Colonic mucosa (tissue), 4 donors: ENCODE data around the gene KIF27. TPM values are rescaled to one million over a fixed set of nuclear protein-coding genes. Genes with fewer than 3 reads are reported as not detected.

Experiments
- DNase-seq: peaks from one replicate; pipeline ENCODE4 v3.0.0-alpha.2; 2020
- H3K27ac ChIP-seq: fragments of 200-600 bp; one replicate; pipeline ENCODE4 v1.8.0; 2021
- H3K27me3 ChIP-seq: fragments of 200-600 bp; one replicate; pipeline ENCODE4 v1.8.0; 2021
- H3K36me3 ChIP-seq: fragments of 200-600 bp; one replicate; pipeline ENCODE4 v1.8.0; 2021
- H3K4me1 ChIP-seq: fragments of 200-600 bp; one replicate; pipeline ENCODE4 v1.8.0; 2021; ENCODE audit warnings: mild to moderate bottlenecking
- H3K4me3 ChIP-seq: fragments of 200-600 bp; one replicate; pipeline ENCODE4 v1.8.0; 2021
- H3K9ac ChIP-seq, 2 donors: one replicate each; pipeline ENCODE4 v1.7.0; 2013; ENCODE audit warnings: control low read depth in 2 of 2, low read depth in 2 of 2, low read length in 2 of 2
- H3K9me3 ChIP-seq: fragments of 200-600 bp; one replicate; pipeline ENCODE4 v1.8.0; 2021
- intact Hi-C: fragments of 100-400 bp; cut with DNase I; formaldehyde crosslinking; loops from one replicate; pipeline ENCODE4 v1.14.1; 2022
- total RNA-seq, 2 donors: library from RNA; stranded (reverse); fragmentation: NEBNext Ultra II Directional in 1 of 2; extraction: Animal tissue kit (Norgen Biotek cat#: 25700) in 1 of 2; gene quantifications; one replicate each; pipeline ENCODE4 v1.2.1, GENCODE V29; 2021
- TF ChIP-seq, protein P1 (sequence below): fragments of 200-600 bp; IDR thresholded peaks from one replicate; pipeline ENCODE4 v1.8.0; 2022; ENCODE audit warnings: antibody characterized with exemption, mild to moderate bottlenecking
- donor health status: healthy.
- donor health status: DM: no; HTN: no; CAD: no.
- donor health status: DM: no; HTN: no; CAD: no.

Gene KIF27, protein sequence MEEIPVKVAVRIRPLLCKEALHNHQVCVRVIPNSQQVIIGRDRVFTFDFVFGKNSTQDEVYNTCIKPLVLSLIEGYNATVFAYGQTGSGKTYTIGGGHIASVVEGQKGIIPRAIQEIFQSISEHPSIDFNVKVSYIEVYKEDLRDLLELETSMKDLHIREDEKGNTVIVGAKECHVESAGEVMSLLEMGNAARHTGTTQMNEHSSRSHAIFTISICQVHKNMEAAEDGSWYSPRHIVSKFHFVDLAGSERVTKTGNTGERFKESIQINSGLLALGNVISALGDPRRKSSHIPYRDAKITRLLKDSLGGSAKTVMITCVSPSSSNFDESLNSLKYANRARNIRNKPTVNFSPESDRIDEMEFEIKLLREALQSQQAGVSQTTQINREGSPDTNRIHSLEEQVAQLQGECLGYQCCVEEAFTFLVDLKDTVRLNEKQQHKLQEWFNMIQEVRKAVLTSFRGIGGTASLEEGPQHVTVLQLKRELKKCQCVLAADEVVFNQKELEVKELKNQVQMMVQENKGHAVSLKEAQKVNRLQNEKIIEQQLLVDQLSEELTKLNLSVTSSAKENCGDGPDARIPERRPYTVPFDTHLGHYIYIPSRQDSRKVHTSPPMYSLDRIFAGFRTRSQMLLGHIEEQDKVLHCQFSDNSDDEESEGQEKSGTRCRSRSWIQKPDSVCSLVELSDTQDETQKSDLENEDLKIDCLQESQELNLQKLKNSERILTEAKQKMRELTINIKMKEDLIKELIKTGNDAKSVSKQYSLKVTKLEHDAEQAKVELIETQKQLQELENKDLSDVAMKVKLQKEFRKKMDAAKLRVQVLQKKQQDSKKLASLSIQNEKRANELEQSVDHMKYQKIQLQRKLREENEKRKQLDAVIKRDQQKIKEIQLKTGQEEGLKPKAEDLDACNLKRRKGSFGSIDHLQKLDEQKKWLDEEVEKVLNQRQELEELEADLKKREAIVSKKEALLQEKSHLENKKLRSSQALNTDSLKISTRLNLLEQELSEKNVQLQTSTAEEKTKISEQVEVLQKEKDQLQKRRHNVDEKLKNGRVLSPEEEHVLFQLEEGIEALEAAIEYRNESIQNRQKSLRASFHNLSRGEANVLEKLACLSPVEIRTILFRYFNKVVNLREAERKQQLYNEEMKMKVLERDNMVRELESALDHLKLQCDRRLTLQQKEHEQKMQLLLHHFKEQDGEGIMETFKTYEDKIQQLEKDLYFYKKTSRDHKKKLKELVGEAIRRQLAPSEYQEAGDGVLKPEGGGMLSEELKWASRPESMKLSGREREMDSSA (N-terminal part only)
- total RNA-seq, result 1 to 10 TPM; 3.0 to 4.0 TPM

- H3K36me3 ChIP-seq, result no peaks in the 10 kb centered on the region
- no peaks in the 10 kb centered on the region for H3K9me3 ChIP-seq
- peak within 1 kb of the TSS; percentile 90 for H3K27ac ChIP-seq
- DNase-seq, result peak; percentile 100
- H3K4me3 ChIP-seq, result peak within 1 kb of the TSS; percentile 91
- TF ChIP-seq, protein P1, sequence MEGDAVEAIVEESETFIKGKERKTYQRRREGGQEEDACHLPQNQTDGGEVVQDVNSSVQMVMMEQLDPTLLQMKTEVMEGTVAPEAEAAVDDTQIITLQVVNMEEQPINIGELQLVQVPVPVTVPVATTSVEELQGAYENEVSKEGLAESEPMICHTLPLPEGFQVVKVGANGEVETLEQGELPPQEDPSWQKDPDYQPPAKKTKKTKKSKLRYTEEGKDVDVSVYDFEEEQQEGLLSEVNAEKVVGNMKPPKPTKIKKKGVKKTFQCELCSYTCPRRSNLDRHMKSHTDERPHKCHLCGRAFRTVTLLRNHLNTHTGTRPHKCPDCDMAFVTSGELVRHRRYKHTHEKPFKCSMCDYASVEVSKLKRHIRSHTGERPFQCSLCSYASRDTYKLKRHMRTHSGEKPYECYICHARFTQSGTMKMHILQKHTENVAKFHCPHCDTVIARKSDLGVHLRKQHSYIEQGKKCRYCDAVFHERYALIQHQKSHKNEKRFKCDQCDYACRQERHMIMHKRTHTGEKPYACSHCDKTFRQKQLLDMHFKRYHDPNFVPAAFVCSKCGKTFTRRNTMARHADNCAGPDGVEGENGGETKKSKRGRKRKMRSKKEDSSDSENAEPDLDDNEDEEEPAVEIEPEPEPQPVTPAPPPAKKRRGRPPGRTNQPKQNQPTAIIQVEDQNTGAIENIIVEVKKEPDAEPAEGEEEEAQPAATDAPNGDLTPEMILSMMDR, result peak; percentile 22
- no peaks in the 10 kb centered on the region for H3K4me1 ChIP-seq
- peak within 1 kb of the TSS; percentile 59 to 68 for H3K9ac ChIP-seq
- H3K27me3 ChIP-seq, result no peaks in the 10 kb centered on the region
- intact Hi-C loops, result no loop called here
Observed at GRCh38 chr9:83920927-83921707, at the start of gene KIF27. Gene KIF27, minus strand, starts transcription at chr9:83921432. Its CDS starts 5,841 bp downstream, at chr9:83915591.

DNA sequence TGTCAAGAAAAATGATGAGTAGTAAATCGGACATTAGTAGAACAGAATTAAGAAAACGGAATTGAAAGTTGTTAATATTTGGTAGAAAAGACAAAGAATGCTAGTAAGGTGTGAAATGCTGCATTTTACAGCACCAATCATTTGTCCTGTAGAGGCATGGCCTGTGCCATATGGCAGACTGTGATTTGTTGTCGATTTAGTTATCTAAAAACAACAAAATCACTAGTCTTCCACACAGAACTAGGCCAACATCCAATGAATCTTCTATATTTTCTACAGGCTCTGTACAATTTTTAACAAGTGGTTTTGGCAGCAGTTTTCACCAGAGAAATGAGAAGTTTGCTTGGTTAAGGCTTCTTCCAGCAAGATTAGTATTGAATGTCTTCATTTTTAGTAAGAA is 48.4 kb upstream of the KIF27 start:
- H3K9me3 ChIP-seq, result no peaks in the 10 kb centered on the region
- TF ChIP-seq, protein P1, result no peak
- peaks cover 45% of the 10 kb centered on the region for H3K36me3 ChIP-seq
- no peak overlapping the region for H3K4me3 ChIP-seq
- no peak overlapping the region for H3K9ac ChIP-seq
- intact Hi-C loops, result no loop called here
- no peak overlapping the region for H3K27ac ChIP-seq
- no peak for DNase-seq
- no peaks in the 10 kb centered on the region for H3K4me1 ChIP-seq
- no peaks in the 10 kb centered on the region for H3K27me3 ChIP-seq

- H3K27me3 ChIP-seq, result no peaks in the 10 kb centered on the region
- intact Hi-C loops, result no loop called here
- H3K36me3 ChIP-seq, result peaks cover 25% of the 10 kb centered on the region
- H3K27ac ChIP-seq, result no peak overlapping the region
- TF ChIP-seq, protein P1, result no peak
- DNase-seq, result no peak
- H3K4me3 ChIP-seq, result no peak overlapping the region
- H3K4me1 ChIP-seq, result peaks cover 1% of the 10 kb centered on the region
- H3K9me3 ChIP-seq, result no peaks in the 10 kb centered on the region
- no peak overlapping the region for H3K9ac ChIP-seq
Observed at GRCh38 chr9:83967073-83967472, 45.8 kb upstream of the KIF27 start.

DNA sequence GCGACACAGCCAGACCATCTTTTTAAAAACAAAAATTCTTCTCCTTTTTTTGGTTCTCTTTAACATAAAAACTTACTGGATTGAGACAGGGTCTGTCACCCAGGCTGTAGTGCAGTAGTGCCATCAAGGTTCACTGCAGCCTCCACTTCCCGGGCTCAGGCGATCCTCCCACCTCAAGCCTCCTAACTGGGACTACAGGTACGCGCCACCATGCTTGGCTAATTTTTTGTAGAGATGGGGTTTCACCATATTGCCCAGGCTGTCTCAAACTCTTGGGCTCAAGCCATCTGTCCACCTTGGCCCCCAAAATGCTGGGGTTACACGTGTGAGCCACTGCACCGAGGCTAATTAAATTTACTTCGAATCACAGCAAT is 45.0 kb upstream of the KIF27 start:
- DNase-seq, result no peak
- intact Hi-C loops, result no loop called here
- H3K4me1 ChIP-seq, result peaks cover 3% of the 10 kb centered on the region
- no peak overlapping the region for H3K4me3 ChIP-seq
- peaks cover 16% of the 10 kb centered on the region for H3K36me3 ChIP-seq
- H3K27me3 ChIP-seq, result no peaks in the 10 kb centered on the region
- no peaks in the 10 kb centered on the region for H3K9me3 ChIP-seq
- H3K9ac ChIP-seq, result no peak overlapping the region
- no peak overlapping the region for H3K27ac ChIP-seq
- TF ChIP-seq, protein P1, result no peak
